Smooth muscle cell (in vitro differentiated cells): ENCODE measurements around the gene MIGA1. TPM values are rescaled to one million over a fixed set of nuclear protein-coding genes. Genes with fewer than 3 reads are reported as not detected.

Experiments used
- DNase-seq: peaks from one replicate; lab custom pipeline; 2025; ENCODE audit not compliant: unreplicated experiment; lab: John Stamatoyannopoulos, UW
- H2AFZ ChIP-seq: fragments of 200-600 bp; sonication (generic); 2 replicates; pipeline ENCODE4 v1.6.0; 2016; ENCODE audit warnings: antibody characterized with exemption, low read depth, mild to moderate bottlenecking
- H3F3A ChIP-seq: fragments of 200-600 bp; sonication (generic); 2 replicates; pipeline ENCODE4 v1.6.0; 2017; ENCODE audit warnings: antibody characterized with exemption, low read depth
- H3K27ac ChIP-seq: fragments of 200-600 bp; sonication (generic); 2 replicates; pipeline ENCODE4 v1.5.1; 2016; ENCODE audit warnings: low read depth, mild to moderate bottlenecking
- H3K27me3 ChIP-seq: fragments of 200-600 bp; sonication (generic); 2 replicates; pipeline ENCODE4 v1.6.1; 2016; ENCODE audit warnings: low read depth, mild to moderate bottlenecking
- H3K36me3 ChIP-seq: fragments of 200-600 bp; sonication (generic); 2 replicates; pipeline ENCODE4 v1.5.1; 2016; ENCODE audit warnings: low read depth
- H3K4me1 ChIP-seq: fragments of 200-600 bp; sonication (generic); 2 replicates; pipeline ENCODE4 v1.5.1; 2016; ENCODE audit warnings: low read depth
- H3K4me2 ChIP-seq: fragments of 200-600 bp; sonication (generic); 2 replicates; pipeline ENCODE4 v1.6.0; 2016; ENCODE audit warnings: mild to moderate bottlenecking
- H3K4me3 ChIP-seq: fragments of 200-600 bp; sonication (generic); 2 replicates; pipeline ENCODE4 v1.5.1; 2016; ENCODE audit warnings: mild to moderate bottlenecking
- H3K79me2 ChIP-seq: fragments of 200-600 bp; sonication (generic); 2 replicates; pipeline ENCODE4 v1.6.0; 2016; ENCODE audit warnings: low read depth, mild to moderate bottlenecking
- H3K9ac ChIP-seq: fragments of 200-600 bp; sonication (generic); 2 replicates; pipeline ENCODE4 v1.6.0; 2016; ENCODE audit warnings: low read depth
- H3K9me3 ChIP-seq: fragments of 200-600 bp; sonication (generic); replicated peaks from 2 replicates; pipeline ENCODE4 v1.5.1; 2016; ENCODE audit warnings: low read depth
- H4K20me1 ChIP-seq: fragments of 200-600 bp; sonication (generic); 2 replicates; pipeline ENCODE4 v1.6.0; 2016; ENCODE audit warnings: low read depth
- CTCF ChIP-seq: fragments of 200-600 bp; sonication (generic); IDR thresholded peaks from 2 replicates; pipeline ENCODE4 v1.5.1; 2017; ENCODE audit warnings: borderline replicate concordance, mild to moderate bottlenecking, antibody characterized with exemption; ENCODE audit not compliant: insufficient read depth, poor library complexity, severe bottlenecking
- WGBS: methylation state at CpG from one replicate; pipeline ENCODE4 v1.1.7; 2016; ENCODE audit warnings: low lambda C conversion rate; 5-methylcytosine and 5-hydroxymethylcytosine counted together
- polyA plus RNA-seq: library from polyadenylated mRNA; unstranded; fragments of >200 nt; fragmentation: Nextera tagmentation; extraction: Ambion mirVana; gene quantifications from 2 replicates; pipeline ENCODE4 v1.2.1, GENCODE V29; 2016
- total RNA-seq: library from RNA; depleted of rRNA; stranded (reverse); fragments of >200 nt; gene quantifications from 2 replicates; pipeline ENCODE4 v1.2.3, GENCODE V29; 2014

MIGA1 gene
- total and polyA plus RNA-seq, 2 experiments from 2014 or later, result 6.6 to 22.7 TPM

DNA sequence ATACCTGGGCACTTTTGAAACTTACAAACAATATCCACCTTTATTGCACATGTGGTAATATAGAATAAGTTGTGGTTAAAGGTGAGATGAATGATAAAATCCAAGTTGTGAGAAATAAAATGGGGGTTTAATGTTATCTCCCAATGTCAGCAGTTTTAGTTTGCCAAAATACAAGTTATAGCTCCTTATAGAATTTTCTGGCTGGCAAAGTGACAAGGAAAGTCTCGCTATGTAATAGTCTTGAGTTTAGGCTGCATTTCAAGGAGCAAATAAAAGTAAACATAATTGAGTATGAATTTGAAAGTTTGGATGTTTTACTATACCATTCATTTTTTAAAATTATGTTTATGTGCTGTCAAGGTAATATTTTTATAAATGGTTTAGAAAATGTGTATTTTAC, 94.0 kb downstream of the MIGA1 start:
- TF ChIP-seq CTCF, result no peak
- Histone ChIP-seq H3K4me2 (no peak overlapping the region), H3K9ac (no peak overlapping the region), H3K9me3 (no peaks in the 10 kb centered on the region), H3K4me3 (no peak overlapping the region), H3K4me1 (no peaks in the 10 kb centered on the region), H3F3A (no peaks in the 10 kb centered on the region), H2AFZ (no peak overlapping the region), H3K36me3 (peaks cover 1% of the 10 kb centered on the region), H3K79me2 (no peaks in the 10 kb centered on the region), H4K20me1 (no peaks in the 10 kb centered on the region), H3K27me3 (no peaks in the 10 kb centered on the region), H3K27ac (no peak overlapping the region)
- WGBS, result 100% methylated on average over 1 of the region's 1 CpG
- DNase-seq, result no peak

DNA sequence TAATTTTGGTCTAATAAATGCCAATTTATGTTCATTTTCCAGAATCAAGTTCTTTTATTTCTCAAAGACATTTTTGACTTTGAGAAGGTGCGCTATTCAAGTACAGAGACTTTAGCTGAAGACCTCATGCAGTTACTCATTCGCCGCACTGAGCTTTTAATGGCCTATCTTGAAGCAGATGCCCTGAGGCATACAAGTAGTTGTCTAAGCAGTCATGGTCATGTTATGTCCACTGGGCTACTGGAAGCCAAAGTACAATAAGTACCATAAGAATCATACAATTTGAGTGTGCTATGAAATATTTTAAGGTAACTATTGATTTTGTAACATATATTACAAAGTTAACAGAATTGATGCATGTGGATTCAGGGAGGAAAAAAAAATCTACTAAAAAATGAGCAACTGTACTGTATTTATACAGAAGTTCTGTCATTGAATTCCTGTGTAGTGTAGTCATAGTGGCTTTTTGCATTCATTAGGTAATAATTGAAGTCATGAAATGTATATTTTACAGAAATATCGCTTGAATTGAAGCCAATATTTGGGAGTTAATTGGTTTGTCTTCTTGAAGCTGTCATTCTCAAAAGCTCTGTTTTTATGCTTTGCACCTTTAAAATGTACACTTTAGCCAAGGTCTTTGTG, 95.5 kb downstream of the MIGA1 start:
- Histone ChIP-seq H3K27me3 (no peaks in the 10 kb centered on the region), H3K36me3 (no peaks in the 10 kb centered on the region), H3K9ac (no peak overlapping the region), H3K79me2 (no peaks in the 10 kb centered on the region), H2AFZ (no peak overlapping the region), H3K9me3 (no peaks in the 10 kb centered on the region), H3F3A (no peaks in the 10 kb centered on the region), H3K4me1 (no peaks in the 10 kb centered on the region), H3K4me2 (no peak overlapping the region), H3K27ac (peak overlapping the region; percentile 61), H4K20me1 (no peaks in the 10 kb centered on the region), H3K4me3 (no peak overlapping the region)
- no peak for TF ChIP-seq CTCF
- 76% methylated on average over 4 of the region's 4 CpGs for WGBS
- DNase-seq, result no peak

- Histone ChIP-seq H2AFZ (no peak overlapping the region), H3K27me3 (no peaks in the 10 kb centered on the region), H3K36me3 (no peaks in the 10 kb centered on the region), H3K27ac (no peak overlapping the region), H3K9ac (no peak overlapping the region), H3K4me3 (no peak overlapping the region), H3K4me2 (no peak overlapping the region), H3K4me1 (no peaks in the 10 kb centered on the region), H3K79me2 (no peaks in the 10 kb centered on the region), H4K20me1 (no peaks in the 10 kb centered on the region), H3K9me3 (no peaks in the 10 kb centered on the region), H3F3A (no peaks in the 10 kb centered on the region)
- no peak for DNase-seq
- TF ChIP-seq CTCF, result no peak
- WGBS, result 96% methylated on average over 4 of the region's 4 CpGs
These were observed 97.4 kb downstream of the MIGA1 start for GRCh38 chr1:77876884-77877283.

- H2AFZ ChIP-seq, result no peak overlapping the region
- no peaks in the 10 kb centered on the region for H3K36me3 ChIP-seq
- no peaks in the 10 kb centered on the region for H3K9me3 ChIP-seq
- no peak for DNase-seq
- H3F3A ChIP-seq, result no peaks in the 10 kb centered on the region
- WGBS, result 94% methylated on average over 1 of the region's 1 CpG
- no peaks in the 10 kb centered on the region for H3K79me2 ChIP-seq
- H3K4me2 ChIP-seq, result no peak overlapping the region
- H3K27ac ChIP-seq, result no peak overlapping the region
- no peak overlapping the region for H3K4me3 ChIP-seq
- H3K4me1 ChIP-seq, result no peaks in the 10 kb centered on the region
- H3K27me3 ChIP-seq, result no peaks in the 10 kb centered on the region
- H3K9ac ChIP-seq, result no peak overlapping the region
- H4K20me1 ChIP-seq, result no peaks in the 10 kb centered on the region
- TF ChIP-seq CTCF, result no peak
These were observed 101.6 kb downstream of the MIGA1 start for GRCh38 chr1:77881061-77881460.
